Measurements from ENCODE around the gene PTPRE. TPM values are rescaled to one million over a fixed set of nuclear protein-coding genes. Genes with fewer than 3 reads are reported as not detected.

PTPRE gene
- total RNA-seq, 1 experiment from 2014 or later, result 11.6 TPM

- Histone ChIP-seq H3K27ac (ENCODE audit: low read depth, low read length, poor library complexity, severe bottlenecking) (no peak overlapping the region), H3K36me3 (ENCODE audit: insufficient read depth, low read length, poor library complexity, severe bottlenecking) (no peaks in the 10 kb centered on the region), H3K4me3 (ENCODE audit: low read depth, low read length, poor library complexity, severe bottlenecking) (no peak overlapping the region), H3K4me1 (ENCODE audit: insufficient read depth, low read length, poor library complexity, severe bottlenecking) (peaks cover 38% of the 10 kb centered on the region), H3K27me3 (replicated peaks; ENCODE audit: insufficient read depth, low read depth, low read length, poor library complexity) (no peaks in the 10 kb centered on the region), H3K9me3 (ENCODE audit: low read depth, low read length, poor library complexity, severe bottlenecking) (no peaks in the 10 kb centered on the region)
- DNase-seq (ENCODE audit: low spot score), result no peak
- ChIA-PET CTCF (no interaction called here), POLR2A (ENCODE audit: low non-redundant PET) (no interaction called here)
- no peak for TF ChIP-seq EZH2 (IDR thresholded peaks at IDR 0.05; ENCODE audit: borderline replicate concordance, low read depth, low read length, poor library complexity, severe bottlenecking)
- no peak for TF ChIP-seq CTCF (conservative IDR thresholded peaks at IDR 0.05; ENCODE audit: low read depth, low read length)
- intact Hi-C loops (cut with micrococcal nuclease; ENCODE audit: unreplicated experiment), result no loop called here
- no TSS peak for BruUV-seq (replicated peaks)
Observed at GRCh38 chr10:128025437-128025836, 118.5 kb downstream of the PTPRE start.

- CTCF ChIA-PET, result no interaction called here
- DNase-seq (ENCODE audit: low spot score), result no peak
- H3K27ac ChIP-seq (ENCODE audit: low read depth, low read length, poor library complexity, severe bottlenecking), result no peak overlapping the region
- POLR2A ChIA-PET (ENCODE audit: low non-redundant PET), result no interaction called here
- peaks cover 38% of the 10 kb centered on the region for H3K4me1 ChIP-seq (ENCODE audit: insufficient read depth, low read length, poor library complexity, severe bottlenecking)
- TF ChIP-seq CTCF (conservative IDR thresholded peaks at IDR 0.05; ENCODE audit: low read depth, low read length), result no peak
- no peak for TF ChIP-seq EZH2 (IDR thresholded peaks at IDR 0.05; ENCODE audit: borderline replicate concordance, low read depth, low read length, poor library complexity, severe bottlenecking)
- H3K27me3 ChIP-seq (replicated peaks; ENCODE audit: insufficient read depth, low read depth, low read length, poor library complexity), result no peaks in the 10 kb centered on the region
- H3K9me3 ChIP-seq (ENCODE audit: low read depth, low read length, poor library complexity, severe bottlenecking), result no peaks in the 10 kb centered on the region
- no peak overlapping the region for H3K4me3 ChIP-seq (ENCODE audit: low read depth, low read length, poor library complexity, severe bottlenecking)
- intact Hi-C loops (cut with micrococcal nuclease; ENCODE audit: unreplicated experiment), result no loop called here
- no TSS peak for BruUV-seq (replicated peaks)
- H3K36me3 ChIP-seq (ENCODE audit: insufficient read depth, low read length, poor library complexity, severe bottlenecking), result no peaks in the 10 kb centered on the region
Observed at GRCh38 chr10:128025951-128026350, 119.0 kb downstream of the PTPRE start.

- Histone ChIP-seq H3K27me3 (replicated peaks; ENCODE audit: insufficient read depth, low read depth, low read length, poor library complexity) (no peaks in the 10 kb centered on the region), H3K9me3 (ENCODE audit: low read depth, low read length, poor library complexity, severe bottlenecking) (no peaks in the 10 kb centered on the region), H3K4me3 (ENCODE audit: low read depth, low read length, poor library complexity, severe bottlenecking) (no peak overlapping the region), H3K27ac (ENCODE audit: low read depth, low read length, poor library complexity, severe bottlenecking) (no peak overlapping the region), H3K4me1 (ENCODE audit: insufficient read depth, low read length, poor library complexity, severe bottlenecking) (peaks cover 38% of the 10 kb centered on the region), H3K36me3 (ENCODE audit: insufficient read depth, low read length, poor library complexity, severe bottlenecking) (no peaks in the 10 kb centered on the region)
- TF ChIP-seq EZH2 (IDR thresholded peaks at IDR 0.05; ENCODE audit: borderline replicate concordance, low read depth, low read length, poor library complexity, severe bottlenecking) (no peak), CTCF (conservative IDR thresholded peaks at IDR 0.05; ENCODE audit: low read depth, low read length) (no peak)
- POLR2A ChIA-PET (ENCODE audit: low non-redundant PET), result no interaction called here
- CTCF ChIA-PET, result no interaction called here
- intact Hi-C loops (cut with micrococcal nuclease; ENCODE audit: unreplicated experiment), result no loop called here
- DNase-seq (ENCODE audit: low spot score), result no peak
- no TSS peak for BruUV-seq (replicated peaks)
Observed at GRCh38 chr10:128026615-128027300, 119.9 kb downstream of the PTPRE start.

All from A673 (cell line).